AG04449 (cell line): ENCODE results near the gene LTO1.
"Not testable (repeated sequence)": the region's sequence is repeated elsewhere in the genome, so short reads cannot be mapped to it uniquely, and the experiment has no call there.

ENCODE experiments used
- CTCF ChIA-PET: fragments of 350-600 bp; formaldehyde crosslinking; extraction: SDS; loops from one replicate; lab custom pipeline; 2021; ENCODE audit warnings: antibody characterized with exemption; lab: Yijun Ruan, JAX
- POLR2A ChIA-PET: fragments of 400-600, 350-600 bp; formaldehyde crosslinking; extraction: SDS; loops from one replicate; lab custom pipeline; 2020; ENCODE audit warnings: antibody characterized with exemption, inconsistent platforms; lab: Yijun Ruan, JAX
- DNase-seq: peaks from one replicate; pipeline ENCODE4 v3.0.0-alpha.2; 2010; ENCODE audit warnings: low read depth, low spot score
- H3K4me3 ChIP-seq: 2 replicates; pipeline ENCODE4 v1.5.1; 2011; ENCODE audit warnings: low read depth, mild to moderate bottlenecking, control low read depth, low read length
- CTCF ChIP-seq: IDR thresholded peaks from one replicate; pipeline ENCODE4 v1.5.1; 2011; ENCODE audit warnings: mild to moderate bottlenecking, moderate library complexity, low read length, control low read depth, inconsistent platforms; ENCODE audit not compliant: insufficient read depth; ENCODE audit errors: missing control alignments

Gene LTO1

GRCh38 chr11:69624293-69624692 is 50.9 kb downstream of the LTO1 start:
- CTCF ChIA-PET, result interaction anchor here (1.3 kb wide), 1 partner anchor 10 kb away, joined by 4 read pairs; no protein-coding TSS in a partner anchor
- POLR2A ChIA-PET, result no interaction called here
- no peak for TF ChIP-seq CTCF
- no peak for DNase-seq
- H3K4me3 ChIP-seq, result no peak overlapping the region

DNA sequence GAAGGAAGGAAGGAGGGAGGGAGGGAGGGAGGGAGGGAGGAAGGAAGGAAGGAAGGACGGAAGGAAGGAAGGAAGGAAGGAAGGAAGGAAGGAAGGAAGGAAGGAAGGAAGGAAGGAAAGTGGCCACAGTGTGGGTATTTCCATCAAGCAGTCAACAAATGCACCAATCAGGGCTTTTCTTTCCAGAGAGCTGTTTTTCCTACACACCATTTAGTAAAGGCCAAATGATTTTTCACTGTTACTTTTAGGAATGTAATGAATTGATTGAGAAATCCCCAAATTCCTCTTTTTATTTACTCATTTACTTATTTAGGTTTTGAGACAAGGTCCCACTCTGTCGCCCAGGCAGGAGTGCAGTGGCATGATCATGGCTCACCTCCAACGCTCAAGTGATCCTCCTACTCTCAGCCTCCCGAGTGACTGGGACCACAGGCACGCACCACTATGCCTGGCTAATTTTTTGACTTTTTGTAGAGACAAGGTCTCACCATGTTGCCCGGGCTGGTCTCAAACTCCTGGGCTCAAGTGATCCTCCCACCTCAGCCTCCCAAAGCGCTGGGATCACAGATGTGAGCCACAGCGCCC is 53.0 kb downstream of the LTO1 start:
- H3K4me3 ChIP-seq, POLR2A ChIA-PET, DNase-seq: not testable (repeated sequence)
- CTCF ChIA-PET, result interaction anchor here (0.7 kb wide), 1 partner anchor 491 kb away, joined by 4 read pairs; no protein-coding TSS in a partner anchor

DNA sequence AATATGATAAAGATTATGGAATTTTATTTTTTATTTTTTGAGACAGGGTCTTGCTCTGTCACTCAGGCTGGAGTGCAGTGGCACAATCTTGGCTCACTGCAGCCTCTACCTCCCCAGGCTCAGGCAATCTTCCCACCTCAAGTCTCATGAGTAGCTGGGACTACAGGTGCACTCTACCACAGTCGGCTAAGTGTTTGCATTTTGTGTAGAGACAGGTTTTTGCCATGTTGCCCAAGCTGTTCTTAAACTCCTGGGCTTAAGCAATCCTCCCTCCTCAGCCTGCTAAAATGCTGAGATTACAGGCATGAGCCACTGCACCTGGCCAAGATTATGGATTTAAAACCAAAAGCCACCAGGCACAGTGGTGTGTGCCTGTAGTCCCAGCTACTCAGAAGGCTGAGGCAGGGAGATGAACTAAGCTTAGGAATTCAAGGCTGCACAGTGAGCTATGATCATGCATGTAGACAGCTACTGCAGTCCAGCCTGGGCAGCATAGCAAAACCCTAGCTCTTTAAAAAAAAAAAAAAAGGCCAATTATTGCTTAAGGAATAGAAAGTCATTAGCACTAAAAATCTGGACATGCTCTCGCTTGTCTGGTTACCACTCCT is 54.4 kb downstream of the LTO1 start:
- no peak for TF ChIP-seq CTCF
- no peak for DNase-seq
- H3K4me3 ChIP-seq, result no peak overlapping the region
- ChIA-PET POLR2A (interaction anchor here (0.9 kb wide), 1 partner anchor 324 kb away, joined by 4 read pairs; no protein-coding TSS in a partner anchor), CTCF (interaction anchor here (0.7 to 0.9 kb wide), 2 partner anchors 11 to 15 kb away, joined by 3 read pairs; no protein-coding TSS in a partner anchor)

GRCh38 chr11:69618237-69618636 is 56.9 kb downstream of the LTO1 start:
- ChIA-PET CTCF (interaction anchor here (1.4 to 1.6 kb wide), 2 partner anchors 10 to 30 kb away, joined by 4 read pairs; no protein-coding TSS in a partner anchor), POLR2A (no interaction called here)
- H3K4me3 ChIP-seq, result no peak overlapping the region
- TF ChIP-seq CTCF, result no peak
- no peak for DNase-seq

DNA sequence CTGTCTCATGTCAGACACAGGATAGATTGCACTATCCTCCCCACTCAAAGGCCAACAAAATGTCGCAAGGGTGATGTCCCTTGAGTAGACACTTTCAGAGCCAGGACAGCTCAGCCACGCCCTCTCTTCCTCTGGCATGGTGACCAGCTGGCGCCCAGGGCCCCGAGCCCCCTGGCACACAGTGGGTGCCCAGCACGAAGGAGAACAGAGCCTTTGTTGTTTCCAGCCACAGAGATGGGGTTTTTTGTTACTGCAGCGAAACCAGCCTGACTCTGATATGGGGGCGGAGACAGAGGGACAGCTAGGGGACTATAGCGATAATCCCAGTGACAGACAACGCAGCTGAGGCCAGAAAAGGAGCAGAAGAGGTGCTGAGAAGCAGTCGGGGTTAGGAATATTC is 57.5 kb downstream of the LTO1 start:
- CTCF ChIA-PET, result interaction anchor here (1.4 to 1.6 kb wide), 2 partner anchors 11 to 29 kb away, joined by 4 read pairs; no protein-coding TSS in a partner anchor
- POLR2A ChIA-PET, result no interaction called here
- no peak overlapping the region for H3K4me3 ChIP-seq
- no peak for TF ChIP-seq CTCF
- DNase-seq, result no peak

DNA sequence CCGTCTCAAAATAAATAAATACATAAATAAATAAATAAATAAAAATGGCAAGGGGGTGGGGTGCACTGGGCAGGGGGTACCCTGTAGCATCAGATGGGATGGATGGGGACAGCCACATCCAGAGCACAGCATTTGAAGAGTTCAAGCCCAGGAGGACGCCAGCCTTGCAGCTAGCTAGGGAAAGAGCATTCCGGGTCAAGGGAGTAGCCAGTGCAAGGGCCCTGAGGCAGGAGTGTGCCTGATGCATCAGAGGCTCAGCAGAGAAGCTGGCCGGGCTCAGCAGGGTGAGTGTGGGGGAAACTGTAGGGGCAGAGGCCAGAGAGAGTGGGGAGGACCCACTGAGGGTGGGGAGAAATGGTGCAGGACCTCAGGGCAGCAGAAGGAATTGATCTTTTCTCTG is 57.9 kb downstream of the LTO1 start:
- ChIA-PET POLR2A (no interaction called here), CTCF (interaction anchor here (1.6 kb wide), 1 partner anchor 29 kb away, joined by 4 read pairs; no protein-coding TSS in a partner anchor)
- no peak for DNase-seq
- no peak for TF ChIP-seq CTCF
- H3K4me3 ChIP-seq, result no peak overlapping the region
